GM19023 (cell line): ENCODE measurements around the gene RECQL5.
"Not testable (repeated sequence)": the region's sequence is repeated elsewhere in the genome, so short reads cannot be mapped to it uniquely, and the experiment has no call there.

ENCODE experiments used
- ATAC-seq: cut with Tn5 transposase; IDR thresholded peaks from one replicate; pipeline ENCODE4 v1.9.1; 2021; ENCODE audit warnings: mild to moderate bottlenecking, moderate library complexity; ENCODE audit not compliant: unreplicated experiment

Gene RECQL5

DNA sequence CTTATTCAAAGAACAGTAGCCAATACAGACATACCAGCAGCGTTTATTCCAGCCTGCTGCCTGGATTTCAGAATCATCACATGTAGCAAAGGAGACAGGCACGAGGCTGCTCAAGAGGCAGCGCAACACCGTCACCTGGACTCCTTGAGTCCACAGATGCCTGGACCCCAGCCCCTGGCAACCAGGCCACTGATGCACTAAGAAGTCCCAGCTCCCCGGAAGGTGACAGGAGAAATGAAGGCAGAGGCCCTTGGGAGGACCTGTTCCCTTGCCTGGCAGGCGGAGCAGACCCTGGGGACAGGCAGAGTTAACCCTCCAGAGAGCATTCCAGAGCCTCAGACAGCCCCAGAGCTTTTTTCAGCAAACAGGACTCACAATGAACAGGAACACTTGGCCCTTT lies 17.3 kb downstream of the RECQL5 start:
- ATAC-seq = no peak

GRCh38 chr17:75647921-75648320 lies 19.0 kb downstream of the RECQL5 start:
- no peak for ATAC-seq

GRCh38 chr17:75647061-75647460 lies 19.9 kb downstream of the RECQL5 start:
- ATAC-seq = no peak

- ATAC-seq = peak; percentile 14
Measured at GRCh38 chr17:75646638-75646992, 20.3 kb downstream of the RECQL5 start.

GRCh38 chr17:75645889-75646637 lies 20.9 kb downstream of the RECQL5 start:
- ATAC-seq = peak; percentile 92

- ATAC-seq = no peak
Measured at GRCh38 chr17:75645501-75645888, 21.5 kb downstream of the RECQL5 start.

DNA sequence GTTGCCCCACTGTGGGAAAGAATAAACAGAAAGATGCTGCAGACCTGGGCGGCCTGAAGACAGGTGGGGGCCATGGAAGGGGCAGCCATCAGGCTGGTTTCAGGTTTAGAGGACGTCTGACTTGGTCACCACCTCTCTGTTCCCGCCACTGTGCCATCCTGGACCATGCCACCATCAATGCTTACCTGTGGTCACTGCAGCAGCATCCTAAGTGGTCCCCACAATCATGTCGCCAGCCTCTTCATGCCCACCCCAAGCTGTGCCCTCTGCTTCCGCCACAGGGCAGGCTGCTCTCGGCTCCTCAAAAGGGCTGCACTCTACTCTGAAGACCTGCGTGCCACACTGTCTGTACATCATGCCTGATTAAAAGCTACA lies 23.3 kb downstream of the RECQL5 start:
- ATAC-seq = no peak

DNA sequence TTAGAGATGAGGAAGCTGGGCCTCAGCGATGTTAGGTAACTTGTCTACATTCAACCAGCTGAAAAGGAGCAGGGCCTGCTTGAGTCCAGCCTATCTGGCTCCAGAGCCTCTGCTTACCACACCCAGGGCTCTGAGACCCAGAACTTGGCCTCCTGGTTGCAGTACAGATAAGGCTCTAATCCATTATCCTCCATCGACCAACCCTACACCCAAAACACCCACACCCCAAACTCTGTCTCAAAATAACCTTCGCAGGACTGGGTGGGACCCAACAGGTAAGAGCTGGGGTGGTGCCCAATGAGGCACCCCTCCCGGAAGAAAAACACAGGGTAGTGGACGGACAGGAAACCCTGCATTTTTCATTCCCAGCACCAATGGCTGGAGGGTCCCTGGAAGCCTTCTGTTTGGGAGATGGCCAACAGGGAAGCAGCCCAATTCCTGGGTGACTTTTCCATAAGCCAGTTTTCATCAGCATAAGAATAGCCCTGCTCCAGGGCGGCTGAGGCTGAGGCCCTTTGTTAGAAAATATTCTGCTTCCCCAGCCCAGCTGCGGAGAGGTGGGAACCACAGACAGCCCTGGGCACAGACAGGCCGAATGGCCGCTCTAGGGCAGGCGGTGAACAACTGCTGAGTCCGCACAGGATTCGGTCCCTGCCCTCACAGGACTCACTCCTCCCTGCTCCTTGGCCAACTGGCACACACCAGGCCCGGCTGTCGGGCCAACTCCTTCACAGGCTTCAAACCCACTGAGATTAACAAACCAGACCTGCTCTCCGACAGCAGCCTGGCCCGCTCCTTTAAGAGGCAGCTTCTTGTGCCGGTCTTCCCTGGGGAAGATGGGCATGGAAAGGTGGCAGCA lies 23.9 kb downstream of the RECQL5 start:
- ATAC-seq = no peak

- no peak for ATAC-seq
Measured at GRCh38 chr17:75642182-75642783, 24.7 kb downstream of the RECQL5 start.

DNA sequence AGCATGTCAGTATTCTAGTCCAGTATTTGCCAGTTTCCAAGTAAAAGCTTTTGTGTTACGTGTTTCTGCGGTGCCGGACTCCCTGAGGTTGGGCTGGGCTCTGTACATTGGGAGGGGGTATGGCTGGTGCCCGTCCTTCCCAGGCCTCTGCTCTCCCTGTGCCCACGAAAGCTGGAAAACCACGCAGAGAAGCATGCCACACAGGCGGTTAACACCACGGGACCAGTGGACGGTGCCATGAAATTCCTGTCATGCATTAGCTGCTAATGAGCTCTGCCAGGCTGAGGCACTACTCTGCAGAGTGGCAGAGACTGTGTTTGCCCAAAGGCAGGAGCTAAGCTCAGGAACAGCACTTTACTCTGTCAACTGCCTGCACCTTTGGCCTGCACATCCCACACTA lies 25.6 kb downstream of the RECQL5 start:
- no peak for ATAC-seq

DNA sequence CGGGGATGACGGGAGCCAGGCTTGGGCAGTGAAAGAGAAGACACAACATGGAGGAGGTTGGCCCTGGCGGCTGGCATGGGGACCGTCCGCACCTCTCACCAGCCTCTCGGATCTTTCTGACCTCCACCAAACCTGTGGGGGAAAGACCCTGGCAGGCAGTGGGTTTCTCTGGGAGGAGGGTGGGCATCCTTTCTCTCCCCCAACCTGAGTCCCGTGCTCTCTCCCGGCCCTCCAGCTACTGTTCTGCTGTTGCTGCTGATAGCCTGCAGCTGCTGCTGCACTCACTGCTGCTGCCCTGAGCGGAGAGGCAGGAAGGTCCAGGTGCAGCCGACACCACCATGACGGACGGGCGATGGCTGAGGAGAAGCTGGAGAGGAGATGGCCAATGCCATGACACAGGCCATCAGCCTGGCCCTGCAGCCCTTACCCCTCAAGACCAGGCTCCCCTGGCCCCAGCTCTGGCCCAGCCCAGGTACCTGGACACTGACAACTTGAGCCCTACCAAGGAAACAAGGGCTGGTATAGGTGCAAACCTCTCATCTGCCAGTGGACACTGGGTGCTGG lies 26.3 kb downstream of the RECQL5 start:
- ATAC-seq = no peak

DNA sequence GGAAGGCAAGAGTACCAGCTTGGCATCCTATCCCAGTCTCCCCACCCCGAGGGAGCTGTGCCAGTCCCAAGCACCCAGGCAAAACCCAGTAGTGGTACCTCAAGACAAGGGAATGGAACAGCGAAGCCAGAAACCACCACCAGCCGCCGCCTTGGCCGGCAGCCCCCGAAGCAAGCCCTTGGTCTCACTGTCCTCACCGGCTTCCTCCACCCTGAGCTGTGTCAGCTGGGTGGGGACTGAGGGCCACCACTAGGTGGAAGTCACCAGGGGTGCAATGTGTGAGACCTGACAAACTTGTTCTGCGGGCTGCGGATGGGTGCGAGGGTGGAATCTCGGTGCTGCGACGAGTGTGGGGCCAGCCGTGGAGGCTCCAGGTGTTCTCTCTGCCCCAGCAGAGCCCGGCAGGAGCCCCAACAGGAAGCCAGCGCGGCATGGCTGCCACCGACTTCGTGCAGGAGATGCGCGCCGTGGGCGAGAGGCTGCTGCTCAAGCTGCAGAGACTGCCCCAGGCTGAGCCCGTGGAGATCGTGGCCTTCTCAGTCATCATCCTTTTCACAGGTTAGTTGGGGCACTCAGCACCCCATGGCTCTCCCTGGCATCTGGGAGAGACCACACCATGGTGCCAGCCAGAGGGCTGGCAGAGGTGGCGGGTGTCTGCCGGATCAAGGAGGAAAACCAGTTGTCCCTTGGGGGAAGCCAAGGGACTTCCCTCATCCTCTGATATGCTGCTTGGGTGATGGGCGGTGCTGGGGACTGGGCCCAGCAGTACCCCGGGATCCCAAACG lies 27.0 kb downstream of the RECQL5 start:
- no peak for ATAC-seq

- no peak for ATAC-seq
Measured at GRCh38 chr17:75639327-75639726, 27.6 kb downstream of the RECQL5 start.

- no peak for ATAC-seq
Measured at GRCh38 chr17:75638893-75639292, 28.1 kb downstream of the RECQL5 start.

- not testable (repeated sequence) for ATAC-seq
Measured at GRCh38 chr17:75638039-75638438, 28.9 kb downstream of the RECQL5 start.

DNA sequence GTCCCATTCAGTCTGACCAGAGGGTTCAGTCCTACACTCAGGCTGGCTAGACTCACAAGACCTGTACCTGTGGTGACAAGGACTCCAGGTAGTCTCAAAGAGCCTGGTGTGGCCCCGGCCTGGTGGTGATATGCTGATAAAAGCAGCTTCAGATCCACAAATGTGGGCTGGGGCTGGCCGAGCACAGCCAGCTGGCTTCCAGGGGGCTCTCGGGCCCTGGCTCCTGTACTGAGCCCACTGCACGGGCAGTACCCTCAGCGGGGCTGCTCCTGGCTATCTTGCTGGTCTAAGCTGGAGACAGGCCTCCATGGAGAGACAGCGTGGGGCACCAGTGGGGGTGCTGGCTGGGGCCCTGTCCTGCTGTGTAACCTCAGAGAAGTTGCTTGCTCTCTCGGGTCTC lies 29.4 kb downstream of the RECQL5 start:
- no peak for ATAC-seq

DNA sequence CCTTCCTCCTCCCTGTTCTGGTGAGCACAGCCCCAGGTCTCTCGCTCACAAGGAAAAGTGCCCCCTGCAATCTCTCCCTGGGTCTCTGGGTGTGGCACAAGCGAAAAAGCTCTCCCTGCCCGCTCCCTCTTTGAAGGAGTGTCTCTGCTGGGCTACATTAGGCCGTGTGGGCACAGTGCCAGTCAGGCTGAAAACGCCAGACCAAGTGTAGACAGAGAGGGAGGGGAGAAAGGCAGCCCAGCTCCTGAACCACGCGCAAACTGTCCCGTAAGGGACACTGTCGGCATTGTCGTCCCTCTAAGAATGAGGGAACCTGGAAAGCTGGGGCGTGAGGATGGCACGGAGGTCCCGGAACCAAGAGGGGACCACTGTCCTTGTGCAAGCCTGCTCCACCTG lies 29.8 kb downstream of the RECQL5 start:
- no peak for ATAC-seq

GRCh38 chr17:75636381-75637142 lies 30.4 kb downstream of the RECQL5 start:
- ATAC-seq = no peak

GRCh38 chr17:75635610-75636202 lies 31.2 kb downstream of the RECQL5 start:
- ATAC-seq = no peak
